CD4-positive, alpha-beta T cell (primary cell): ENCODE data around the gene AP2S1. TPM values are rescaled to one million over a fixed set of nuclear protein-coding genes. Genes with fewer than 3 reads are reported as not detected.

ENCODE experiments used
- ATAC-seq: fragments of 200-7000 bp; cut with Tn5 transposase; one replicate; pipeline ENCODE4 v1.10.0; 2022; ENCODE audit warnings: mild to moderate bottlenecking; ENCODE audit not compliant: poor library complexity
- CTCF ChIA-PET: fragments of 350-600 bp; sonication (Branson Sonifier 250); formaldehyde crosslinking; loops from one replicate; lab custom pipeline; 2021; ENCODE audit warnings: antibody characterized with exemption, inconsistent platforms; lab: Charles Lee
- POLR2A ChIA-PET: fragments of 350-600 bp; sonication (Branson Sonifier 250); formaldehyde crosslinking; loops from one replicate; lab custom pipeline; 2021; ENCODE audit warnings: antibody characterized with exemption, inconsistent platforms; lab: Charles Lee
- DNase-seq, 14 experiments: peaks; one replicate each; pipeline ENCODE4 v3.0.0-alpha.2; 2013 to 2020; ENCODE audit warnings: mixed read lengths in 2 of 14
- H3K27ac ChIP-seq, 2 donors: one replicate each; pipeline versions ENCODE4 v1.5.1 to v1.7.0; 2013; ENCODE audit warnings: low read length in 2 of 2, low read depth in 1 of 2, mild to moderate bottlenecking in 1 of 2
- H3K27me3 ChIP-seq, 2 experiments: 1 replicate in 1 of 2; 2 replicates in 1 of 2; pipeline versions ENCODE4 v1.6.1 to v1.7.0; 2013; ENCODE audit warnings: low read length in 2 of 2, control low read depth in 1 of 2, mild to moderate bottlenecking in 1 of 2, moderate library complexity in 1 of 2; ENCODE audit not compliant: insufficient read depth in 2 of 2, control insufficient read depth in 1 of 2
- H3K36me3 ChIP-seq: one replicate; pipeline ENCODE4 v1.6.1; 2013; ENCODE audit warnings: low read length, control low read depth; ENCODE audit not compliant: insufficient read depth
- H3K4me1 ChIP-seq: one replicate; pipeline ENCODE4 v1.6.1; 2013; ENCODE audit warnings: low read length, control low read depth; ENCODE audit not compliant: insufficient read depth
- H3K4me3 ChIP-seq: one replicate; pipeline ENCODE4 v1.5.1; 2013; ENCODE audit warnings: mild to moderate bottlenecking, low read length, moderate library complexity
- H3K9me3 ChIP-seq, 2 experiments: 1 replicate in 1 of 2; 2 replicates in 1 of 2; pipeline versions ENCODE4 v1.6.1 to v1.7.0; 2013; ENCODE audit warnings: low read length in 2 of 2, mild to moderate bottlenecking in 2 of 2, control low read depth in 1 of 2, moderate library complexity in 1 of 2; ENCODE audit not compliant: control insufficient read depth in 1 of 2, insufficient read depth in 1 of 2
- H3K27ac Mint-ChIP-seq: one replicate; pipeline ENCODE4 v1.8.0; 2020; ENCODE audit warnings: mixed read lengths
- H3K27me3 Mint-ChIP-seq: one replicate; pipeline ENCODE4 v1.8.0; 2021; ENCODE audit warnings: mixed read lengths
- H3K36me3 Mint-ChIP-seq: one replicate; pipeline ENCODE4 v1.8.0; 2021; ENCODE audit warnings: low read depth, mixed read lengths
- H3K4me1 Mint-ChIP-seq: one replicate; pipeline ENCODE4 v1.8.0; 2021; ENCODE audit warnings: low read depth, mixed read lengths
- H3K4me3 Mint-ChIP-seq: one replicate; pipeline ENCODE4 v1.8.0; 2020; ENCODE audit warnings: mild to moderate bottlenecking, mixed read lengths
- H3K9me3 Mint-ChIP-seq: one replicate; pipeline ENCODE4 v1.8.0; 2020; ENCODE audit warnings: mixed read lengths
- CTCF ChIP-seq: fragments of 200-600 bp; IDR thresholded peaks from one replicate; pipeline ENCODE4 v1.8.0; 2022; ENCODE audit warnings: antibody characterized with exemption, mild to moderate bottlenecking
- intact Hi-C, 2 experiments: fragments of 100-400 bp; cut with DNase I in 1 of 2; cut with micrococcal nuclease in 1 of 2; formaldehyde crosslinking; loops; one replicate each; pipeline versions ENCODE4 v1.15.1 to v1.9.0; 2023 to 2025; cut with DNase I, micrococcal nuclease
- total RNA-seq, 174 experiments: library from RNA in 2 of 174; stranded (reverse) in 2 of 174; gene quantifications; one replicate each; pipeline ENCODE4 v1.2.3 and lab custom pipeline; 2021 to 2026

The AP2S1 gene
- total RNA-seq, 2 experiments from 2014 or later: 24.5 to 26.9 TPM

GRCh38 chr19:46852830-46853229 is 2.2 kb upstream of the AP2S1 start:
- Mint-ChIP-seq H3K27ac (no peak overlapping the region), H3K4me1 (peaks cover 32% of the 10 kb centered on the region), H3K4me3 (no peak overlapping the region), H3K27me3 (no peaks in the 10 kb centered on the region), H3K9me3 (no peaks in the 10 kb centered on the region), H3K36me3 (peaks cover 5% of the 10 kb centered on the region)
- ChIA-PET CTCF (no interaction called here), POLR2A (no interaction called here)
- no peaks in the 10 kb centered on the region for H3K27me3 ChIP-seq
- no peak for ATAC-seq
- H3K27ac ChIP-seq: no peak overlapping the region
- no peak for DNase-seq
- no peaks in the 10 kb centered on the region for H3K9me3 ChIP-seq
- H3K4me3 ChIP-seq: no peak overlapping the region
- peaks cover 31% of the 10 kb centered on the region for H3K4me1 ChIP-seq
- intact Hi-C loops: loop anchor here in 1 of 2 experiments (5.0 to 10.0 kb wide), 2 partner anchors 251 to 402 kb away; partner anchors contain the start of genes CALM3 and CCDC9
- H3K36me3 ChIP-seq: peaks cover 1% of the 10 kb centered on the region
- no peak for TF ChIP-seq CTCF

GRCh38 chr19:46849610-46850009 is 1.0 kb downstream of the AP2S1 start:
- Mint-ChIP-seq H3K9me3 (no peaks in the 10 kb centered on the region), H3K36me3 (peaks cover 23% of the 10 kb centered on the region), H3K27ac (peak overlapping the region; percentile 62), H3K4me3 (peak overlapping the region; percentile 90), H3K27me3 (no peaks in the 10 kb centered on the region), H3K4me1 (peaks cover 33% of the 10 kb centered on the region)
- Histone ChIP-seq H3K9me3 (no peaks in the 10 kb centered on the region), H3K36me3 (peaks cover 3% of the 10 kb centered on the region), H3K4me3 (peak overlapping the region; percentile 76), H3K4me1 (peaks cover 17% of the 10 kb centered on the region), H3K27ac (no peak overlapping the region), H3K27me3 (no peaks in the 10 kb centered on the region)
- ChIA-PET POLR2A (interaction anchor here (1.5 kb wide), 1 partner anchor 10 kb away, joined by 9 read pairs; the partner anchor contains the start of gene ARHGAP35), CTCF (no interaction called here)
- no peak for ATAC-seq
- intact Hi-C loops: loop anchor here in 1 of 2 experiments (2.0 to 10.0 kb wide), 3 partner anchors 199 to 405 kb away; partner anchors contain the start of genes CALM3, CCDC9 and TMEM160
- TF ChIP-seq CTCF: no peak
- peak in 1 of 14 experiments; percentile 23 for DNase-seq

- Mint-ChIP-seq H3K27ac (no peak overlapping the region), H3K9me3 (no peaks in the 10 kb centered on the region), H3K36me3 (peaks cover 29% of the 10 kb centered on the region), H3K27me3 (no peaks in the 10 kb centered on the region), H3K4me3 (peak overlapping the region; percentile 38), H3K4me1 (peaks cover 33% of the 10 kb centered on the region)
- H3K9me3 ChIP-seq: no peaks in the 10 kb centered on the region
- no peaks in the 10 kb centered on the region for H3K27me3 ChIP-seq
- no peak for ATAC-seq
- peaks cover 12% of the 10 kb centered on the region for H3K36me3 ChIP-seq
- ChIA-PET CTCF (no interaction called here), POLR2A (no interaction called here)
- peaks cover 17% of the 10 kb centered on the region for H3K4me1 ChIP-seq
- H3K27ac ChIP-seq: no peak overlapping the region
- H3K4me3 ChIP-seq: no peak overlapping the region
- intact Hi-C loops: no loop called here
- no peak for TF ChIP-seq CTCF
- DNase-seq: no peak
These were observed 2.3 kb downstream of the AP2S1 start for GRCh38 chr19:46848389-46848788.
